Osteoblast (primary cell): ENCODE data around the gene SLC9A3. TPM values are rescaled to one million over a fixed set of nuclear protein-coding genes. Genes with fewer than 3 reads are reported as not detected.

Experiments
- DNase-seq: peaks from one replicate; pipeline ENCODE4 v3.0.0; 2011; ENCODE audit warnings: low spot score, mixed read lengths; ENCODE audit not compliant: insufficient read length; ENCODE audit errors: missing footprints
- H2AFZ ChIP-seq: 2 replicates; pipeline ENCODE4 v1.6.0; 2011; ENCODE audit warnings: mild to moderate bottlenecking, low read length
- H3K27ac ChIP-seq: 2 replicates; pipeline ENCODE4 v1.5.1; 2011; ENCODE audit warnings: mild to moderate bottlenecking, low read depth, low read length, moderate library complexity
- H3K27me3 ChIP-seq: 2 replicates; pipeline ENCODE4 v1.6.0; 2012; ENCODE audit warnings: mild to moderate bottlenecking, control low read depth, inconsistent platforms, low read length, moderate library complexity; ENCODE audit not compliant: insufficient read depth
- H3K36me3 ChIP-seq: 2 replicates; pipeline ENCODE4 v1.5.1; 2011; ENCODE audit warnings: mild to moderate bottlenecking, low read length, control low read depth, moderate library complexity; ENCODE audit not compliant: insufficient read depth
- H3K4me1 ChIP-seq: 2 replicates; pipeline ENCODE4 v1.5.1; 2011; ENCODE audit warnings: mild to moderate bottlenecking, low read length, control low read depth, moderate library complexity; ENCODE audit not compliant: insufficient read depth
- H3K4me2 ChIP-seq: 2 replicates; pipeline ENCODE4 v1.6.0; 2011; ENCODE audit warnings: mild to moderate bottlenecking, low read length; ENCODE audit not compliant: insufficient read depth
- H3K4me3 ChIP-seq: fragments of 200-600 bp; sonication (generic); 3 replicates; pipeline ENCODE4 v1.5.1; 2012; ENCODE audit warnings: mild to moderate bottlenecking, low read length, inconsistent platforms; ENCODE audit not compliant: insufficient read depth
- H3K79me2 ChIP-seq: 2 replicates; pipeline ENCODE4 v1.6.0; 2012; ENCODE audit warnings: mild to moderate bottlenecking, low read length, control low read depth, inconsistent platforms; ENCODE audit not compliant: insufficient read depth
- H3K9me3 ChIP-seq: 2 replicates; pipeline ENCODE4 v1.5.1; 2011; ENCODE audit warnings: low read depth, low read length, control low read depth
- H4K20me1 ChIP-seq: 2 replicates; pipeline ENCODE4 v1.6.0; 2012; ENCODE audit warnings: mild to moderate bottlenecking, low read length, control low read depth; ENCODE audit not compliant: insufficient read depth
- CTCF ChIP-seq: IDR thresholded peaks from 2 replicates; pipeline ENCODE4 v1.5.1; 2011; ENCODE audit warnings: mild to moderate bottlenecking, low read depth, low read length, moderate library complexity; ENCODE audit errors: extremely low read depth
- total RNA-seq: library from RNA; depleted of rRNA; stranded (reverse); fragments of >200 nt; gene quantifications from 2 replicates; pipeline ENCODE4 v1.2.3, GENCODE V29; 2012

Gene SLC9A3
- total RNA-seq, 1 donor = 1.4 TPM

GRCh38 chr5:537098-537497 lies 12.8 kb upstream of the SLC9A3 start:
- no peak for TF ChIP-seq CTCF
- Histone ChIP-seq H3K27me3 (peaks cover 35% of the 10 kb centered on the region), H3K4me3 (no peak overlapping the region), H3K27ac (no peak overlapping the region), H4K20me1 (no peaks in the 10 kb centered on the region), H3K9me3 (no peaks in the 10 kb centered on the region), H3K79me2 (no peaks in the 10 kb centered on the region), H3K4me1 (no peaks in the 10 kb centered on the region), H3K36me3 (no peaks in the 10 kb centered on the region), H3K4me2 (no peak overlapping the region), H2AFZ (no peak overlapping the region)
- DNase-seq = no peak

GRCh38 chr5:535846-536698 lies 11.8 kb upstream of the SLC9A3 start:
- Histone ChIP-seq H3K36me3 (no peaks in the 10 kb centered on the region), H3K79me2 (no peaks in the 10 kb centered on the region), H3K4me2 (no peak overlapping the region), H2AFZ (no peak overlapping the region), H3K27me3 (peaks cover 35% of the 10 kb centered on the region), H3K4me3 (no peak overlapping the region), H3K9me3 (no peaks in the 10 kb centered on the region), H4K20me1 (no peaks in the 10 kb centered on the region), H3K27ac (no peak overlapping the region), H3K4me1 (no peaks in the 10 kb centered on the region)
- no peak for TF ChIP-seq CTCF
- no peak for DNase-seq

GRCh38 chr5:534743-535671 lies 10.8 kb upstream of the SLC9A3 start:
- Histone ChIP-seq H3K4me3 (no peak overlapping the region), H3K4me1 (no peaks in the 10 kb centered on the region), H3K36me3 (no peaks in the 10 kb centered on the region), H4K20me1 (no peaks in the 10 kb centered on the region), H2AFZ (no peak overlapping the region), H3K79me2 (no peaks in the 10 kb centered on the region), H3K27me3 (peaks cover 42% of the 10 kb centered on the region), H3K9me3 (no peaks in the 10 kb centered on the region), H3K27ac (no peak overlapping the region), H3K4me2 (no peak overlapping the region)
- DNase-seq = no peak
- TF ChIP-seq CTCF = no peak
